Right renal cortex interstitium (tissue), 3 donors: ENCODE measurements around the gene MMP20. TPM values are rescaled to one million over a fixed set of nuclear protein-coding genes. Genes with fewer than 3 reads are reported as not detected.

Experiments
- DNase-seq, 3 donors: peaks; one replicate each; pipeline ENCODE4 v3.0.0-alpha.2; 2013; ENCODE audit warnings: low read depth in 3 of 3, low spot score in 2 of 3
- polyA plus RNA-seq, 3 donors: library from polyadenylated mRNA; unstranded; fragments of 120-200 nt; gene quantifications; one replicate each; pipeline ENCODE4 v1.2.1, GENCODE V29; 2013; ENCODE audit not compliant: insufficient read length in 3 of 3

Gene MMP20
- polyA plus RNA-seq, 3 donors = not detected

DNA sequence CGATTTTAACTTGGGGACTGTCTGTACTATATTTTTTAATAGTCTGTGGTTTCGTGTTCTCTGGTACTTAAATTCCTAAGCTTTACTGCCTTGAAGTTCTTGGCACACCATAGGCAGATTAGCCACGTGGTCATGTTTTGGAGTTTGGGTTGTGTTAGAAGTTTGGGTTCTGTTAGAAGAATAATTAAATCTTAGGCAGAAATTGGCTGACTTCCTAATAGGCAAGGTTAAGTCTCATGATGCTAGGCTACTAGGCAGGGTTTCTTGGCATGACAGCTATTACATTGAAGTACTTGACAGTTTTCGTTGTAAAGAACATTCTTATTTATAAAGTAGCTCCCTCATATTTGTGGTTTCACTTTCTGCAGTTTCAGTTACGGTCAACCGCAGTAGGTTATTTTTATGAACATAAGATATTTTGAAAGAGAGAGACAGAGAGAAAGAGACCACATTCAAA lies 64.5 kb downstream of the MMP20 start:
- no peak for DNase-seq

DNA sequence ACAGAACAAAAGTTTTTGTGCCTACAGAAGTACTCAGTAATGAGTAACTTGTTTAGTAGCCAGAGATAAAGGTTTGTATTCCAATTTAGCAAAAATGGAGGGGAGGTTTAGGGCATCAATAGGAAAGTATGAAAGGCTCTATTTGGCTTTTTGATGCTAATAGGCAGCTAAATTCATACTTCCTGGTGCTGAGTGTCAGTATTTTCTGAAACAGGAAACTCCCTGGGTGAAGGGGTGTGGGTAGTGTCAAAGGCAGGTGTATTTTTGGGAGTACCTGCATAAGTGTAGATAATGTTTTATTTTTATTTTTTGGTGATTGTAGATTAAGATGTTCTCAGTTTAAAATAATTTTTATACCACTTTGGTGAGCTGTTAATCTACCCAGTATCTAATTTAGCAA lies 65.3 kb downstream of the MMP20 start:
- no peak for DNase-seq

DNA sequence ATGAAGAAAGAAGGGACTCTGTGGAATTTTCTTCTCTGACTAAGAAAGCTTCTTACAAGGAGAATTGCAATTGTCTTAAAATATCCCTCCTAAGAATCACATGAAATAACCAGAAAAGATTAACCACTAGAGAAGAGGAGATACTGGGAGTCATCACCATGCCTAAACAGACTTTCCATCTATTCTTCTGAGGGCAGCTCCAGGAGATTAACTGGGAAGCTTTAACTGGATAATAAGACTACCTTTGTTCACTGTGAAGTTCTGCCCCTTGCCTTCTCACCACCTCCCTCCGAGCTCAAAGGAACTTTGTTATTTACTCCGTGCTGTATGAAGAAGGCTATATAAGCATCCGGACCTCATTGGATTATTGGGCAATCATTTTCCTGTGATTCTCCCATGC lies 70.0 kb downstream of the MMP20 start:
- DNase-seq = no peak

DNA sequence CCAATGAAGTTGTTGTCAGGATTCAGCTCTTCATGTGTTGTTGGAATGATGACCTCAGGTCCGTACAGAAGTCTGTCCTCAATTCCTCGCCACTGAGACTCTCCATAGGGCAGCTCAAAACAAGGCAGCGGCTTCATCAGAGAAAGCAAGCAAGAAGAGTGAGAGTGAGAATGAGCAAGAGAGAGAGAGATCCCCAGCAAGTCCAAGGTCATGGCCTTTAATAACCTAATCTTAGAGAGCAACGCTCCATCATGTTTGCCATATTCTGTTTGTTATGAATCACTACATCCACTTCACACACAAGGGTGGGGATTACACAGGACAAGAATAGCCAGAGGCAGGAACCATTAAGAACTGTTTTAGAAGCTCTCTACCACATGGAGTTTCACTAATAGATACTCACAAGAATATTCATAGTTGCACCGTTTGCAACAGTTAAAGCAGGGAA lies 71.3 kb downstream of the MMP20 start:
- DNase-seq = no peak

DNA sequence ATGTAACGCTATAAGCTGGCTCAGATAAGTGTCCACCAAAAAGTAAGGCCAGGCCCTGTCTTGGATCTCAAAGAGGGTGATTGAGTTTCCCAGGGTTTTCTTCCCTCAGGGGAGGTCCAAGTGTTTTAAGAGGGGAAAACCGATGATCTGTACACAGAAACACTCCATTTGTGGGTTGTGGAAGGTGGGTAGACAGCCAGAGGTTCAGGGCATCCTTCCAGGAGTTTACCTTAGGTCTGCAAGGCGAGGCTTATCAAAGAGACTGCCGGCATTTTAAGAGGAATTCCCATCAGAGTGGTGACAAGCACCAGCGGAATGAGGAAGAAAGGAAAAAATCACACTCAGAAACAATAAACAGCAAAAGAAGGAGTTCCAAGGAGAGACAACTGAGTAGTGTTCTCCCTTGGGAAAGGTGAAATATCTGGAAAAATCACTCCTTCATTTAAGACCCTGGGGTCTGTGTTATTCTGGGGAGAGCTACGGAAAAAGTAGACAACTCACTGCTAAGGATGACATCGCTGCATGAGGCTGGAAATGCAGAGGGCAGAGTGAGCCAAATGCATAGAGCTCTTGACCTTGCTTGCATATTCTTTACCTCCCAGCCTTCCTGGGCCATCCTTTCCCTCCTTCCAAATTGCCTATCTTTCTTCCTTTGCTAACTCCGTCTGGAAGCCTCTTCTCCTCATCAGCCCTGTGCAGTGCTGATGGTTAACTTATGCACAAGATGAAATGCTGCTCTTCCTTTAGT lies 72.5 kb downstream of the MMP20 start:
- DNase-seq = no peak

DNA sequence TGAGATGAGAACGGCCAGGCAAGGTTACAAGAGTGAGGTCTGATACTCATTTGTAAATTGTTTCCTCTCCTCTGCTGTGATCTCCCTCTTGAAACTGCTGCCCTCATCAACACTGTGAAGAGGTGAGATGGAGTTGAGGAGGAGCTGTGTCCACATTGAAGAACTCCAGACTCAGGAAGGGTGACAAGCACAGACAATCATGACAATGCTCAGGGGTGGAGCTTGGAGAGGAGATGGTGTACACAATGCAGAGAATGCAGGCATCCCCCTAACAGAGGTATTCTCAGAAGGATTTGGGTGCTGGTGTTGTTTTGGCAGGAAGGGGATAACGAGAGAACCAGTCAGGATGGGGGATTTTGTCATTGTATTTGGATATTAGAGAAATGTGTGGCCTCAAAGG lies 73.1 kb downstream of the MMP20 start:
- no peak for DNase-seq

DNA sequence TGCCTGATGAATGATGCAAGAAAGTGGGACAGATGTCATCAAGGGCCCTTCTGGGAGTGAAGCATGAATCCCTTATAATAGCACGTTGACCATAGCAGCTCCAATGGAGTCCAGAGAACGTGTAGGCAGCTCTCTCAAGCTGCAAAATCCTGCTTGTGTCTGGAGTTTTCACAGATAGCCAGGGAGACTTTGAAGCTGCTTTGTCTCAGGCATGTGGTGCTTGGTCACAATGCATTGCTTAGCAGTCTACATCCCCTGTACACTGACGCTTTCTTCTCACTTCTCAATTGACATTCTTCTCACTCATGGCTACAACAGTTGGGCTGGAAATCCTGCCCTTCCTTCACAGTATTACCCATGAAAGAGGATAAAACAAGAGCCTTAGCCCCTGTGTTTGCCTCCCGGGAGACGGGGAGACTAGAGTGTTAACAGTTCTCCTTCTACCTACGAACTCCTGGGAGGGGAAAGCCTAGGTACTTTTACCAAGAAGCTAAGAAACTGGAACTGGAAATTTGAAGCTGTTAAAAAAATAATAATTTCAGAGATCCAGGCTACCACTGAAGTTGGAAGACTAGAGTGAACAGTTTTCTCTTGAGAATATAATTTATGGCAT lies 73.9 kb downstream of the MMP20 start:
- no peak for DNase-seq

DNA sequence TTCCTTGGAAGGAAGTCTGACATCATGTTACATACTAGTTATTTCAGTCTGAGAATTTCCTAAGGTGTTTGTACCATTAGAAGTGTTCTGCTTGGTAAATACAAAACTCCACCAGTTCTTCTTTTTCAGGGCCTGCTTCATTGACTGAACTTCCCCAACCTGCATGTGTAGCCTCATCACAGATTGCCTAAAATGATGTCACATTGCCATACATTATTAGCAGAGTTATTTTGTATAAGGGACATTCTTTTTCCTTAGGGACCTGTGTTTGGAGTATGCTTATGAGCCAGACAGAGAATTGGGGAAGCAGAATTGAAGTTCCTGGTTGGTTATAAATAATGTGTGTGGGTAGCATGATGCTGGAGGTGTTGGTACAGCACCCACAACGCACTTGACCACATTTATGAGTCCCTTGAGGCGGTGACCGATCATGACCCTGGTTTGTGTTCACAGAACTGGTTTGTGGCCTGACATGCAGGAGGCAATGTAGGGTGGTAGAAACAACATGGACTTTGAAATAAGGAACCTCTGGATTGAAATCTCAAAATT lies 78.1 kb downstream of the MMP20 start:
- DNase-seq = no peak

DNA sequence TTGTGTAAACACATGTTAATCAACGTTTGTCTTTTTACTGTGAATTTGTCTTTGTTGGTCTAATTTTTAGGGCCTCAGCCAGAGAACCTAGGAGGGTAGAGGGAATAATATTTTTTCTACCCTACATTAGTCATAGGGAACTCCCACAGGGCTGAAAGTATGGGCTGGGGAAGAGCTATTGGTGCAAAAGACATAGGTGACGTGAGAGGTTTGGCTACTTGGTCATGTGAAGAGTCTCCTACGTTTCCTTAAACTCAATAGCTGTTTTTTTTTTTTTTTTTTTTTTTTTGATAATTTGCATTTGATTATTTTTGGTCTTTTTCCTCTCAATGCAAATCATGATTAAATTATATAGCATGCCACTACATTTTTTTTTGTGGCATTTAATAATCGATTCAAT lies 78.7 kb downstream of the MMP20 start:
- no peak for DNase-seq

DNA sequence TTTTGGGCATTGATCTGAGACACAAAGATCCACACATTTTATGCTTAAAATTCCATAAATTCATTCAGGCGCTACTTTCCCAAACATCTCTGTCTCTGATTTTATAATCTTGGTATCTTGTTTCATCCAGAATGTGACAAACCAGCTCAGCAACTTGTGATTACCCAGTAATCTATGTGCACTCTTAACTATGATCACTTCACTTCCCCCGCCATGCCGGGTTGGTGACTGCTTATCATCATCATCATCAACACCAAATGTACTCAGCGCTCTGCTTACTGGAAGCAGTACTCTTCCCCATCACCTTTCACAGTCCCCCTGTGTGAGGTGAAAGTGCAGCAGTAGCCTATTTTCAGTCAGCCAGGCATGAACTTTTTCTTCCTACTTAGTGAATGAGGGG lies 79.4 kb downstream of the MMP20 start:
- no peak for DNase-seq

DNA sequence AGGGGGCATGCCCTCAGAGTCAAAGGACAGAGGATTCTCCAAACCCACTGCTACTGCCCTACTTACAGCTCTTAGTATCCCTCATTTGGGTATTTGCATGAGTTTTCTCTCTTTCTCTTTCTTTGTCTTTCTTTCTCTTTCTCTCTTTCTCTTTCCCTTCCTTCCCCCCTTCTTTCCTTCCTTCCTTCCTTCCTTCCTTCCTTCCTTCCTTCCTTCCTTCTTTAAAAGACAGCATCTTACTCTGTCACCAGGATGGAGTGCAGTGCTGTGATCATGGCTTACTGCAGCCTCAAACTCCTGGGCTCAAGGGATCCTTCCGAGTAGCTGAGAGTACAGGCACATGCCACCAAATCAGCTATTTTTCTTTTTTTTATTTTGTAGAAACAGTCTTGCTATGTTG lies 80.5 kb downstream of the MMP20 start:
- no peak for DNase-seq

DNA sequence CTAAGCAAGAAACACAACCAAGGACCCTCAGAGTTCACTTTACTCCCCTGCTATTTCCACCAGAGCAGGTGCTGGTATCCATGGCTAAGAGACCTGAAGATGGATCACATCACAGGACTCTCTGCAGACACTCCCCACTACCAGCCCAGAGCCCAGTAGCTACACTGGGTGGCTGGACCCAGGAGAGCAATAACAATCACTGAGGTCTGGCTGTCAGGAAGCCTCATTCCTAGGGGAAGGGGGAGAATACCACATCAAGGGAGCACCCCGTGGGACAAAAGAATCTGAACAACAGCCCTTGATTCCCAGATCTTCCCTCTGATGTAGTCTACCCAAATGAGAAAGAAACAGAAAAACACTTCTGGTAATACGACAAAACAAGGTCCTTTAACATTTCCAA lies 85.6 kb downstream of the MMP20 start:
- DNase-seq = no peak

DNA sequence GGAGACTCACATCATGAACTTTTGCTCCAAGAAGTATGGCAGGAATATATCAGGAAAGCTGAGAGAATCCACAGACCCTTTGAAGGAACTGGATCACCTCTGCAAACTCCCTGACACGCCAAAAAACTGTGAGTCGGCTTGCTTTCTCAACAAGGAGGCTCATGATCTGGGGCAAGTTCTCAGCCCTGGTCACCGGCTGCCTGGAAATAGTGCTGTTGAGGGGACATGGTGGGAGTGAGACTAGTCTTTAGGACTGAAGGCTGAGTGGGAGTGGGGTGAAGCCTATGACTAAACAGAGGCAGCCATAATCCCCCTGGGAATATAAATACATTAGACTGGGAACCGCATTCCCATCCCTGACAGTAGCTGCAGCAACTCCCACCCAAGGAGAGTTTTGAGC lies 86.2 kb downstream of the MMP20 start:
- no peak for DNase-seq

DNA sequence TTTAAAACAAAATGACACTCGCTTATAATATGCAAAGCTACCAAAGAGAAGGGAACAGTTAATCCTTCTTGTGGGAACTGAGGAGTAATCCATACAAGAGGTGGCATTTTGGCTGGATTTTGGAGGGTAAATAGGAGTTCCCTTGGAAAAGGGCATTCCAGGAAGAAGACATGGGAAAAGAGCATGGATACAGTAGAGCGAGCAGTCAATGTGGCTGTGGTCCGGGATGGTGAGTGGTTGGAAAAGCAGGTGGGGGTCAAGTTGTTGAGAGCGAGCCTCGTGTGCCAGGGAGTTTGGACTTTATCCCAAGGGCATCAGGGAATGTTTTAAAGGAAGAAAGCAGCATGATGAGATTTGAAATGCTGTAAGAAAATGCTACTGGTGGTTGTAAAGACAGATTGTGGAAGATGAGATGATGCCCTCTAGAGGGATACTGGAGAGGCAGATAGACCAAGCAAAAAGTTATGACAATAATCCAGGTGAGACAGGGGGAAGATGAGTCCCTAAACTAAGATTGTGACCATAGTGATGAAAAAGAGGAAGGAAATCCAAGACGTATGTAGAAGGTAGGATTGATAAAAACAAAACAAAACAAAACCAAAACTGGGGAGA lies 90.8 kb downstream of the MMP20 start:
- no peak for DNase-seq

DNA sequence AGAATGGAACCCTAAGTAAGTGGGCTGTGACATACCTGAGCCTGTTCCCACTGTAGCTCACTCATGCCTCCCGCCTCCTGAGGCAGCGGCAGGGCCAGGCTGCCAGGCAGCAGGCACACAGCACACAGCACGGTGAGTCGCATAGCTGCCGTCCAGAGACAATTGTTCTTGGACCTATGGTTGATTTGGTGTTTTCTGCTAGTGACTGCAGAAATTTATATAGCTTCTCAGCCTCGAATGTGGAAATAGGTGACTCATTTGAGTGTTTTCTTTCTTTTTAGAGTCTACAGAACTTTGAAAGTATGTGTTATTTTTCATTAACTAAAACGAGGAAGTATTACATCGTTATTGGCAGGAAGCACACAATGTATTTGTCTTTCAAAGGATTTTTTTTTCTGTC lies 94.6 kb downstream of the MMP20 start, which contains the start of gene MMP7:
Gene MMP7, minus strand, starts transcription at position 190 of the 400 bp plus-strand sequence. Its CDS starts 47 bp downstream, at position 143.
- DNase-seq = no peak

DNA sequence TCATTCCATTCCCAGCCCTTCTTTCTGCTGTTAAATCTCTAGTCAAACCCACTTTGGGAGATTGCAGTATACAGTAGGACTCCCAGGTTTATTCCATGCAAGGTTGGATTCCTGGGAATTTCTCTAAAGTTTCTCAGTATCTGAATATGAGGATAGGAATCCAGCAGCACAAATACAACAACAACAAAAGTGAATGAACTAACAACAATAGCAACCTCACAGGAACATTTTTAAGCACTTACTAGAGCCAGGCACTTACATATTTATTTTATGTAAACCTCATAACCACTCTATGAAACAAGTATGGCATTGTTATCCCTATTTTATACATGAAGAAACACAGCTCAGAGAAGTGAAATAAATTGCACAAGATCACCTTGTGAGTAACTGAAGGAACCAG lies 96.5 kb downstream of the MMP20 start:
- no peak for DNase-seq

DNA sequence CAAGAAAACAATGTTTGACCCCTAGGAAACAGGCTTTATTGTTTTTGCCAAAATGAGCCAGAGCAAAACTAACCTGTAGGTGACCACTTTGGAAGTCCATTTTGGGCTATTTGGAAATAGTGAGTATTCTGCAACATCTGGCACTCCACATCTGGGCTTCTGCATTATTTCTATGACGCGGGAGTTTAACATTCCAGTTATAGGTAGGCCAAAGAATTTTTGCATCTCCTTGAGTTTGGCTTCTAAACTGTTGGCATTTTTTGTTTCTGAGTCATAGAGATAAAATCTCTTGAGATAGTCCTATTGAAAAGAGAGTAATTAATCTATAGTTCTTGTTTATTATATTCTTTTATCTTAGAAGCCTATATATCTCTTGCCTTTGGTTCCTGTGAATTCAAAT lies 97.4 kb downstream of the MMP20 start:
- no peak for DNase-seq

DNA sequence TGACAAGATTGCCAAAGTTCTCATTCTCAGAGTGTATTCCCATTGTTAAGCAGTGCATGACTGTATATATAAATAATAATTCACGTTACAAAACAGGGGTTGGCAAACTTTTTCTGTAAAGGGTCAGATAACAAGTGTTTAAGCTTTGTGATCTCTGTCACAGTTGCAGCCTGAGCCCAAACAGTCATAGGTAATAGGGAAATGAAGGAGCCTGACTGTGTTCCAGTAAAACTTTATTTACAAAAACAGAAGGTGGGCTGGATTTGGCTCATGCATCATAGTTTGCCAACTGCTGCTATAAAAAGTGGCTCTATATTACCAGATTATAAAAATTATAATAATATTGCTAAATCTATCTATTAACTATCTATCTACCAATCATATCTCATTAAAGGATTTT lies 98.1 kb downstream of the MMP20 start:
- no peak for DNase-seq
